BLaER1 (cell line): ENCODE measurements around the gene KCNJ16.

Experiments
- H3K27ac ChIP-seq: shearing (Covaris generic); formaldehyde crosslinking; 2 replicates; pipeline ENCODE4 v1.8.1; 2022
- H3K27me3 ChIP-seq: shearing (Covaris generic); formaldehyde crosslinking; 2 replicates; pipeline ENCODE4 v1.8.1; 2022
- H3K36me3 ChIP-seq: shearing (Covaris generic); formaldehyde crosslinking; 2 replicates; pipeline ENCODE4 v1.8.1; 2022
- H3K4me1 ChIP-seq: shearing (Covaris generic); formaldehyde crosslinking; 2 replicates; pipeline ENCODE4 v1.8.1; 2022
- H3K4me2 ChIP-seq: shearing (Covaris generic); formaldehyde crosslinking; 2 replicates; pipeline ENCODE4 v1.8.1; 2022
- H3K4me3 ChIP-seq: shearing (Covaris generic); formaldehyde crosslinking; 2 replicates; pipeline ENCODE4 v1.8.1; 2022
- H3K9ac ChIP-seq: shearing (Covaris generic); formaldehyde crosslinking; 2 replicates; pipeline ENCODE4 v1.8.1; 2022
- H3K9me3 ChIP-seq: shearing (Covaris generic); formaldehyde crosslinking; 2 replicates; pipeline ENCODE4 v1.8.1; 2022
- H4K20me1 ChIP-seq: shearing (Covaris generic); formaldehyde crosslinking; 2 replicates; pipeline ENCODE4 v1.8.1; 2022
- Cebpa-rat ChIP-seq: shearing (Covaris generic); IDR thresholded peaks from 2 replicates; pipeline ENCODE4 v1.8.1; 2022

KCNJ16 gene

GRCh38 chr17:70121126-70121525 is 46.1 kb downstream of the KCNJ16 start:
- no peak overlapping the region for H3K4me3 ChIP-seq
- H3K27ac ChIP-seq = peak overlapping the region; percentile 29; the same call in 1 of the 2 replicates
- no peaks in the 10 kb centered on the region for H3K27me3 ChIP-seq
- H3K36me3 ChIP-seq = peaks cover 18% of the 10 kb centered on the region
- H3K4me1 ChIP-seq = peaks cover 72% of the 10 kb centered on the region
- H3K9ac ChIP-seq = no peak overlapping the region
- no peaks in the 10 kb centered on the region for H4K20me1 ChIP-seq
- TF ChIP-seq Cebpa-rat = no peak
- peak overlapping the region; percentile 56 for H3K4me2 ChIP-seq
- H3K9me3 ChIP-seq = peaks cover 26% of the 10 kb centered on the region

GRCh38 chr17:70123193-70123592 is 48.2 kb downstream of the KCNJ16 start:
- peaks cover 36% of the 10 kb centered on the region for H3K9me3 ChIP-seq
- H3K36me3 ChIP-seq = peaks cover 22% of the 10 kb centered on the region
- H4K20me1 ChIP-seq = no peaks in the 10 kb centered on the region
- no peak for TF ChIP-seq Cebpa-rat
- H3K27ac ChIP-seq = peak overlapping the region; percentile 24; the same call in 1 of the 2 replicates
- H3K4me3 ChIP-seq = no peak overlapping the region
- H3K9ac ChIP-seq = no peak overlapping the region
- H3K4me1 ChIP-seq = peaks cover 75% of the 10 kb centered on the region
- no peaks in the 10 kb centered on the region for H3K27me3 ChIP-seq
- H3K4me2 ChIP-seq = peak overlapping the region; percentile 56

- Histone ChIP-seq H3K27me3 (no peaks in the 10 kb centered on the region), H3K4me1 (peaks cover 66% of the 10 kb centered on the region), H3K9ac (no peak overlapping the region), H3K27ac (0 out of 2 replicates have a peak overlapping the region, but pooled peaks have one; percentile 25), H3K36me3 (peaks cover 25% of the 10 kb centered on the region), H4K20me1 (no peaks in the 10 kb centered on the region), H3K4me2 (peak overlapping the region; percentile 56), H3K4me3 (0 out of 2 replicates have a peak overlapping the region, but pooled peaks have one; percentile 2), H3K9me3 (peaks cover 33% of the 10 kb centered on the region)
- TF ChIP-seq Cebpa-rat = no peak
Observed at GRCh38 chr17:70124723-70125122, 49.7 kb downstream of the KCNJ16 start.

- H3K4me1 ChIP-seq = peaks cover 49% of the 10 kb centered on the region
- H3K27me3 ChIP-seq = no peaks in the 10 kb centered on the region
- H3K4me2 ChIP-seq = no peak overlapping the region
- no peaks in the 10 kb centered on the region for H4K20me1 ChIP-seq
- peaks cover 38% of the 10 kb centered on the region for H3K36me3 ChIP-seq
- H3K9me3 ChIP-seq = peaks cover 45% of the 10 kb centered on the region
- no peak overlapping the region for H3K27ac ChIP-seq
- H3K4me3 ChIP-seq = no peak overlapping the region
- H3K9ac ChIP-seq = no peak overlapping the region
- no peak for TF ChIP-seq Cebpa-rat
Observed at GRCh38 chr17:70127221-70127873, 52.3 kb downstream of the KCNJ16 start.

- Histone ChIP-seq H3K4me2 (no peak overlapping the region), H4K20me1 (no peaks in the 10 kb centered on the region), H3K36me3 (peaks cover 47% of the 10 kb centered on the region), H3K27me3 (no peaks in the 10 kb centered on the region), H3K9me3 (peaks cover 55% of the 10 kb centered on the region), H3K4me1 (peaks cover 35% of the 10 kb centered on the region), H3K4me3 (no peak overlapping the region), H3K9ac (no peak overlapping the region), H3K27ac (no peak overlapping the region)
- TF ChIP-seq Cebpa-rat = no peak
Observed at GRCh38 chr17:70128727-70129238, 53.8 kb downstream of the KCNJ16 start.

- H3K9me3 ChIP-seq = peaks cover 55% of the 10 kb centered on the region
- no peak overlapping the region for H3K4me3 ChIP-seq
- peaks cover 30% of the 10 kb centered on the region for H3K4me1 ChIP-seq
- H3K4me2 ChIP-seq = peak overlapping the region; percentile 6
- TF ChIP-seq Cebpa-rat = no peak
- no peaks in the 10 kb centered on the region for H4K20me1 ChIP-seq
- H3K27ac ChIP-seq = no peak overlapping the region
- H3K36me3 ChIP-seq = peaks cover 47% of the 10 kb centered on the region
- no peak overlapping the region for H3K9ac ChIP-seq
- no peaks in the 10 kb centered on the region for H3K27me3 ChIP-seq
Observed at GRCh38 chr17:70130289-70130688, 55.3 kb downstream of the KCNJ16 start.

- TF ChIP-seq Cebpa-rat = no peak
- Histone ChIP-seq H3K4me2 (no peak overlapping the region), H3K27ac (no peak overlapping the region), H3K27me3 (no peaks in the 10 kb centered on the region), H3K36me3 (peaks cover 39% of the 10 kb centered on the region), H4K20me1 (no peaks in the 10 kb centered on the region), H3K4me1 (peaks cover 41% of the 10 kb centered on the region), H3K9ac (no peak overlapping the region), H3K4me3 (no peak overlapping the region), H3K9me3 (peaks cover 41% of the 10 kb centered on the region)
Observed at GRCh38 chr17:70132505-70132904, 57.5 kb downstream of the KCNJ16 start.

GRCh38 chr17:70134042-70134441 is 59.0 kb downstream of the KCNJ16 start:
- Histone ChIP-seq H3K4me1 (peaks cover 56% of the 10 kb centered on the region), H3K27ac (no peak overlapping the region), H4K20me1 (no peaks in the 10 kb centered on the region), H3K4me3 (no peak overlapping the region), H3K27me3 (no peaks in the 10 kb centered on the region), H3K9me3 (peaks cover 25% of the 10 kb centered on the region), H3K9ac (no peak overlapping the region), H3K36me3 (peaks cover 23% of the 10 kb centered on the region), H3K4me2 (no peak overlapping the region)
- TF ChIP-seq Cebpa-rat = no peak

- Histone ChIP-seq H3K36me3 (peaks cover 22% of the 10 kb centered on the region), H3K9ac (no peak overlapping the region), H3K27ac (no peak overlapping the region), H3K4me3 (no peak overlapping the region), H3K4me1 (peaks cover 64% of the 10 kb centered on the region), H3K9me3 (peaks cover 23% of the 10 kb centered on the region), H4K20me1 (no peaks in the 10 kb centered on the region), H3K4me2 (no peak overlapping the region; the same call in 1 of the 2 replicates), H3K27me3 (no peaks in the 10 kb centered on the region)
- no peak for TF ChIP-seq Cebpa-rat
Observed at GRCh38 chr17:70134777-70135176, 59.8 kb downstream of the KCNJ16 start.

- Histone ChIP-seq H3K27me3 (no peaks in the 10 kb centered on the region), H3K4me2 (peak overlapping the region; percentile 88)
- TF ChIP-seq Cebpa-rat = no peak
Observed at GRCh38 chr17:70136131-70136530, 61.1 kb downstream of the KCNJ16 start.

More at GRCh38 chr17:70136131-70136530, 61.1 kb downstream of the KCNJ16 start:
- H3K36me3 ChIP-seq = peaks cover 21% of the 10 kb centered on the region
- H3K4me3 ChIP-seq = no peak overlapping the region
- H3K9ac ChIP-seq = no peak overlapping the region
- peaks cover 68% of the 10 kb centered on the region for H3K4me1 ChIP-seq
- H3K9me3 ChIP-seq = peaks cover 22% of the 10 kb centered on the region
- no peaks in the 10 kb centered on the region for H4K20me1 ChIP-seq
- H3K27ac ChIP-seq = peak overlapping the region; percentile 71; the same call in 1 of the 2 replicates
